Measurements from ENCODE around the gene VNN1. TPM values are rescaled to one million over a fixed set of nuclear protein-coding genes. Genes with fewer than 3 reads are reported as not detected.
"Not testable (repeated sequence)": the region's sequence is repeated elsewhere in the genome, so short reads cannot be mapped to it uniquely, and the experiment has no call there.

Gene VNN1
- total RNA-seq, 1 donor from 2014 or later = 9.7 TPM

DNA sequence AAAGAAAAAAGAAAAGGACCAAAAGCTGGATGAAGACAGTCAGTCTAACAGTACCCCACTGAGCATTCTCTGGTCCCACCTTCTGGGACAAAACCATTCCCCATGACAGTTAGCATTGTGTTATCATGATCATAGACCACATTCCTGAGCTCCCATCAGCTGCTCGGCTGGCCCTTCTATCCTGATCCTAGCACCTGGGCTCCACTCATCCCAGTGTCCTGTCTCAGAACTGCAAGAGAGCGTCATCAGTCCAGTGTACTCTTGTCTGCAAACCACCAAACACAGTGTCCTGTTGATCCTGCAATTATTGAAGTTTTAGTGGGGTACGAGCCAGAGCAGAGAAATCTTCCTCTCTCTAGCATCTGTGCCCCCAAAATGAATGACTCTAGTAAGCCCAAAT lies 38.9 kb downstream of the VNN1 start:
- DNase-seq (ENCODE audit: low spot score) = no peak

GRCh38 chr6:132673376-132674094 lies 40.3 kb downstream of the VNN1 start:
- DNase-seq (ENCODE audit: low spot score) = no peak

DNA sequence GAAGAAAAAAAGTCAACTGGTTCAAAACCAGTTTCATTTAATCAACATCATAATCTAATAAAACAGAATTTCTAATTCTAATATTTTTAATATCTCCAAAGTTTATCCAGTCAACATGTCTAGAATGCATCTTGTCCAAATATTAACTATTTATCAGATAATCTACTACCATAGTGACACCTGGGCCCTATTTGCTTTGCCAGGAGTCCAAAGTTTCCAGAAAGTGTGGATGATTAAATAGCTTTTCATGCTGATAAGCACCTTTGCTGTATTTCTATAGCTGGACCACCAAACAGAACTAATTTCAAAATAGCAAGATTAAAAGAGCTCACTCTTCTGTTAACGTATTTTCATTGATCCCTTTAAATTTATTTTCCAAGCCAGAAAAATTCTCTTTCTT lies 42.6 kb downstream of the VNN1 start:
- DNase-seq (ENCODE audit: low spot score) = no peak

GRCh38 chr6:132669690-132670291 lies 44.1 kb downstream of the VNN1 start:
- no peak for DNase-seq (ENCODE audit: low spot score)

DNA sequence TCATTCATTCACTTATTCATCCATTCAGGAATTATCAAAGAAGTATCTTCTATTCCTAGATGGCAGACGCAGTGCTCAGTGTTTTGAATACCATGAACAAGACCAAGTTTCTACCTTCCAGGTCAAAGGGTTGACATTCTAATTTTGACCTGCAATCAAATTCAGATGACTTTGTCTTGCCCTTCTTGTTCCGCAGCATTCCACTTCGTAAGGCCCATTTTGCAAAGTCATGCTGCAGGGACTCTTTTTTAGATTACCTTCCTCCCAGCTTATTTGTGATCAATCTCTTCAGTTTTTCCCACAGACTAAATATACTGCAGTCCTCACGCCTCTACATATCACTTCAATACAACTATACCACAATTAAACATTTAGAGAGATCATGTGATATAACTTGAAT lies 47.7 kb downstream of the VNN1 start:
- no peak for DNase-seq (ENCODE audit: low spot score)

DNA sequence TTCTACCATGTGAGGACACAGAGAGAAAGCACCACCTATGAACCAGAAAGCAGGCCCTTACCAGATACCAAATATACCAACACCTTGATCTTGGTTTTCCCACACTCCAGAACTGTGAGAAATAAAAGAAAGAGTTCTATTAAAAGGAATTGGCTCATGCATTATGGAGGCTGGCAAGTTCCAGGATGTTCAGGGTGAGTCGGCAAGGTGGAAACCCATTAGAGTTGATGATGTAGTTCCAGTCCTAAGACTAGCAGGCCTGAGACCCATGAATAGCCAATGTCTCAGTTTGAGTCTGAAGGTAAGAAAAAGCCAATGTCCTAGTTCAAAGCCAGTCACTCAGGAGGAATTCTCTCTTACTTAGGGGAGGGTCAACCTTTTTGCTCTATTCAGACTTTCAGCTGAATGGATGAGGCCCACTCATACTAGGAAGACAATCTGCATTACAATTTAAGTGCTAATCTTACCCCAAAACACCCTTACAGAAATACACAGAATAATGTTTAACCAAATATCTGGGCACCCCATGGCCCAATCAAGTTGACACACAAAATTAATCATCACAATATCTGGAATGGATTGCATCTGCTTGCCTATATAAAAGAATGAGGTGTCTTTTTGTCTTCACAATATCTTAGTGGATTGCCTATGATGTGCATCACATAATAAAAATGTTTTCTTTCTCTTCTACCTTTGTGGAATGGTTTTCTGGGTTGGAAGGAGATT lies 49.4 kb downstream of the VNN1 start:
- DNase-seq (ENCODE audit: low spot score) = no peak

- DNase-seq (ENCODE audit: low spot score) = no peak
Observed at GRCh38 chr6:132663661-132664060, 50.2 kb downstream of the VNN1 start.

GRCh38 chr6:132661906-132662305 lies 51.9 kb downstream of the VNN1 start:
- DNase-seq (ENCODE audit: low spot score) = no peak

DNA sequence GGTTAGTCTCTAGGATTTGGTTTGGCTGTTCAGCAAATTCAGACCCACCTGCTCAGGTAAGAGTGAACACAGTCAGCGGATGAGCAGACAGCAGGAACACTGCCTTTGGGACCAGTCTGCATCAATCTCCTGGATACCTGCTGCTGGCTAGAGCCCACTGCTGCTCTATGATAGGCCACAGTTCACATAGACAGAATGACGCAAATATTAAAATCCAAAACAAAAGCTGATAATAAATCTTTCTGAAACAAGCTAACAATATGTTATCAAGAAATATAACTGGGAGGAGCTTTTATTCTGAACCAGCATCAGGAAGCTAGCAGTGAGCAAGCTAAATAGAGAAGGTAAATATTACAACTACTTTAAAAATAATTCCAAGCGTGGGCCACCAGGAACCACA lies 54.8 kb downstream of the VNN1 start, which contains the start of gene TAAR1:
Gene TAAR1, minus strand, starts transcription at position 101 of the 400 bp plus-strand sequence. CDS start 13,179 bp downstream, outside the sequence.
- DNase-seq (ENCODE audit: low spot score) = no peak

DNA sequence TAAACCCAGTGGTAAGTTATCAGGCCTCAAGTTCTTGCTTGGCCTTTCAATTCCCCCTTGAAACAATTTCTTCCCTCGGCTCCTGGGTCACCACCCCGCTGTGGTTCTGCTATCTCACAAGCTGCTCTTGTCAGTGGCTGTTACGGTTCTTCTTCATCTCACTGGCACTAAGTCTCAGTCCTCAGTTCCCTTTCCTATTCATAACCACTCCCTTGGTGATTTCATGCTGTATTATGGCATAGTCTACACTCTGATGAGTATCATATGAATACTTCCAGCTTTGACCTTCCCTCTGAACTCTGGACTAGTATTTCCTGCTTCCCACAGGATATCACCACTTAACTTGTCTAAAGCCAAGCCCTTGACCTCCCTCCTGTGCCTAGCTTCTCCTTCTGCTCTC lies 62.8 kb downstream of the VNN1 start:
- no peak for DNase-seq (ENCODE audit: low spot score)

DNA sequence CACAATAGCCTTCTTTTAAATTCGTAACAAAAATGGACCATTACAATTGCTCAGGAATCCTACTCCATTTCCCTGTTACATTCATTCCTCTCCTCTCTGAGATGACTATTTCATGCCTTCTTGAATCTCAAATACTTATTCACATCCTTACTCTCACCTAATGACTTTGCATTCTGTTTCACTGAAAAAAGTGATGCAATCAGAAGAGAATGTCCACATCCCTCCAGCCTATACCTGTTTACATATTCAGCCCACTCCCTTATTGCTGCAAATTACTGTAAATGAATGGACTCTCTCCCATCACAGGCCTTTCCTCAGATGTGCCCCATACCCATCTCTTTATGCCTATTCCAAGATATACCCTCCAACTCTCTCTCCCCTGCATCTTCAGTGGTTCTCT lies 63.4 kb downstream of the VNN1 start:
- DNase-seq (ENCODE audit: low spot score) = no peak

- no peak for DNase-seq (ENCODE audit: low spot score)
Observed at GRCh38 chr6:132648828-132649227, 65.0 kb downstream of the VNN1 start.

DNA sequence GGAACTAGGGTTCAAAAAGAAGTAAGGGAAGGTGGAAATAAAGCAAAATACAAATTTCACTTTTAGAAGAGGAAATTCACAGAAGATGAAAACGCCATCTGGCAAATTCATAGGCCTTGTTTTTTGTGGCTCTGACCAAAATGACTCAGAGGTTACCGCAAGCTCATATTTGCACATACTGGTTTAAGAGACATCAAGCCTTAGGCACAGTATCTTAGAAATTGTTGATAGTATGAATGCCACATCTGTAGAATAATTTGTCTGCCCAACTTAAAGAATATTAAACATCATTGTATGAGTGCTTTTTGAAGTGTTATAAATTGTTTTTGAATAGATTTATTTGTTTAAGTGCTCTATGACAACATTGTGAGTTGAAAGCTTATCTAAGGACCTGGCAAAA lies 65.5 kb downstream of the VNN1 start:
- DNase-seq (ENCODE audit: low spot score) = no peak

DNA sequence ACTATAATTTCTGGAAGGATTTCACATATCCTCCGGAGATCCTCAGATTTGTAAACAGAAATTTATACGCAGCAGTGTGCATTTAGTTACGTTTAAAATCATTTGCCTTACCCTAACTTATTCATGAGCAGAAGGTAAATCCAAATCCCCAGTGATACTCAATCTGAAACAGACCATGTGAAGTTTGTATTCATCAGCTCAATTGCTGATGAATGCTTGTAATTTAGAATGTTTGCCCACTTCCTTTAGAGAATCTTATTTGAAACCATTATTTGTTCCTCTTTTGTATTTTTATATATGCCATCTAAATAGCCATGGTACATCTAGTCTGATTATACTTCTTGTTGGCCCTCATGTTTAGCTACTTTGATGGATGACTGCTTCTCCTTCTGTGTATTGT lies 70.3 kb downstream of the VNN1 start:
- DNase-seq (ENCODE audit: low spot score) = no peak

DNA sequence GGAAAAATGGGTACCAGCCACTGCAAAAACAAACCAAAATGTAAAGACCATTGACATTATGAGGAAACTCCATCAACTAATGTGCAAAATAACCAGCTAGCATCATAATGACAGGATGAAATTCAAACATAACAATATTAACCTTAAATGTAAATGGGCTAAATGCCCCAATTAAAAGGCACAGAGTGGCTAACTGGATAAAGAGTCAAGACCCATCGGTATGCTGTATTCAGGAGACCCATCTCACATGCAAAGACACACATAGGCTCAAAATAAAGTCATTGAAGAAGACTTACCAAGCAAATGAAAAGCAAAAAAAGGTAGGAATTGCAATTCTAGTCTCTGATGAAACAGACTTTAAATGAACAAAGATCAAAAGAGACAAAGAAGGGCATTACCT lies 76.7 kb downstream of the VNN1 start:
- DNase-seq (ENCODE audit: low spot score) = not testable (repeated sequence)

DNA sequence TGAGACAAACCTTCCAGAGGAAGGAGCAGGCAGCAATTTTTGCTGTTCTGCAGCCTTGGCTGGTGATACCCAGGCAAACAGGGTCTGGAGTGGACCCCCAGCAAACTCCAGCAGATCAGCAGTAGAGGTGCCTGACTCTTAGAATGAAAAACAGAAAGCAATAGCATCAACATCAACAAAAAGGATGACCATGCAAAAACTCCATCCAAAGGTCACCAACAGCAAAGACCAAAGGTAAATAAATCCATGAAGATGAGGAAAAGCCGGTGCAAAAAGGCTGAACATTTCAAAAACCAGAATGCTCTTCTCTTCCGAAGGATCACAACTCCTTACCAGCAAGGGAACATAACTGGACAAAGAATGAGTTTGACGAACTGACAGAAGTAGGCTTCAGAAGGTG lies 77.9 kb downstream of the VNN1 start:
- not testable (repeated sequence) for DNase-seq (ENCODE audit: low spot score)

DNA sequence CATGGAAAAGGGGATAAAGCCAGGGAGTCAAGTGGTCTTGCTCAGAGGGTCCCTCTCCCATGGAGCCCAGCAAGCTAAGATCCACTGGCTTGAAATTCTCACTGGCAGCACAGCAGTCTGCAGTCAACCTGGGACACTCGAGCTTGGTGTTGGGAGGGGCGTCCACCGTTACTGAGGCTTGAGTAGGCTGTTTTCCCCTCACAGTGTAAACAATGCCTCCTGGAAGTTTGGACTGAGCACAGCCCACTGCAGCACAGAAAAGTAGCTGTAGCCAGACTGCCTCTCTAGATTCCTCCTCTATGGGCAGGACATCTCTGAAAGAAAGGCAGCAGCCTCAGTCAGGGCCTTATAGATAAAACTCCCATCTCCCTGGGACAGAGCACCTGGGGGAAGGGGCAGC lies 78.6 kb downstream of the VNN1 start:
- not testable (repeated sequence) for DNase-seq (ENCODE audit: low spot score)

DNA sequence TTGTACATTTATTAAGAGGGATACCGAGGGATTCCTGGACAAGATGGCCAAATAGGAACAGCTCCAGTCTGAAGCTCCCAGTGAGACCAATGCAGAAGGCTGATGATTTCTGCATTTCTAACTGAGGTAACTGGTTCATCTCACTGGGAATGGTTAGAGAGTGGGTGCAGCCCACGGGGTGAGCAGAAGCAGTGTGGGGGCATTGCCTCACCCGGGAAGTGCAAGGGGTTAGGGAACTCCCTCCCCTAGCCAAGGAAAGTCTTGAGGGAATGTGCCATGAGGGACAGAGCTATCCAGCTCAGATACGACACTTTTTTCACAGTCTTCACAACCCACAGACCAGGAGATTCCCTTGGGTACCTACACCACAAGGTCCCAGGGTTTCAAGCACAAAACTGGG lies 79.1 kb downstream of the VNN1 start:
- no peak for DNase-seq (ENCODE audit: low spot score)

GRCh38 chr6:132633362-132633761 lies 80.5 kb downstream of the VNN1 start:
- DNase-seq (ENCODE audit: low spot score) = no peak

Measured in mesenteric fat pad (tissue), 1 donor.